ENCODE data around the gene MAP3K10.
A peak's percentile ranks its signal among the peaks of the same experiment; 100 is the strongest.

MAP3K10 gene

GRCh38 chr19:40235238-40236025 lies 44.2 kb downstream of the MAP3K10 start:
- no peak overlapping the region for H3K4me3 ChIP-seq (ENCODE audit: low read depth, low read length)
- DNase-seq (ENCODE audit: low read depth) = no peak
- peak; percentile 34 for TF ChIP-seq CTCF (conservative IDR thresholded peaks at IDR 0.05; ENCODE audit: low read depth, low read length)

GRCh38 chr19:40236026-40236355 lies 44.8 kb downstream of the MAP3K10 start:
- no peak overlapping the region for H3K4me3 ChIP-seq (ENCODE audit: low read depth, low read length)
- DNase-seq (ENCODE audit: low read depth) = no peak
- TF ChIP-seq CTCF (conservative IDR thresholded peaks at IDR 0.05; ENCODE audit: low read depth, low read length) = no peak

GRCh38 chr19:40236366-40236765 lies 45.1 kb downstream of the MAP3K10 start:
- no peak overlapping the region for H3K4me3 ChIP-seq (ENCODE audit: low read depth, low read length)
- TF ChIP-seq CTCF (conservative IDR thresholded peaks at IDR 0.05; ENCODE audit: low read depth, low read length) = no peak
- no peak for DNase-seq (ENCODE audit: low read depth)

- no peak for DNase-seq (ENCODE audit: low read depth)
- no peak for TF ChIP-seq CTCF (conservative IDR thresholded peaks at IDR 0.05; ENCODE audit: low read depth, low read length)
- H3K4me3 ChIP-seq (ENCODE audit: low read depth, low read length) = no peak overlapping the region
These were observed 46.6 kb downstream of the MAP3K10 start for GRCh38 chr19:40237791-40238190.

- no peak for TF ChIP-seq CTCF (conservative IDR thresholded peaks at IDR 0.05; ENCODE audit: low read depth, low read length)
- no peak overlapping the region for H3K4me3 ChIP-seq (ENCODE audit: low read depth, low read length)
- no peak for DNase-seq (ENCODE audit: low read depth)
These were observed 47.5 kb downstream of the MAP3K10 start for GRCh38 chr19:40238775-40239174.

GRCh38 chr19:40239415-40240226 lies 48.4 kb downstream of the MAP3K10 start:
- H3K4me3 ChIP-seq (ENCODE audit: low read depth, low read length) = no peak overlapping the region
- no peak for TF ChIP-seq CTCF (conservative IDR thresholded peaks at IDR 0.05; ENCODE audit: low read depth, low read length)
- no peak for DNase-seq (ENCODE audit: low read depth)
